ENCODE measurements around the gene APOE. TPM values are rescaled to one million over a fixed set of nuclear protein-coding genes. Genes with fewer than 3 reads are reported as not detected.

The APOE gene
- total and polyA plus RNA-seq, 2 of the 13 experiments (the other 11 are each of a cell fraction or from before 2014, with no cell fraction given) = 1,328 to 1,470 TPM

DNA sequence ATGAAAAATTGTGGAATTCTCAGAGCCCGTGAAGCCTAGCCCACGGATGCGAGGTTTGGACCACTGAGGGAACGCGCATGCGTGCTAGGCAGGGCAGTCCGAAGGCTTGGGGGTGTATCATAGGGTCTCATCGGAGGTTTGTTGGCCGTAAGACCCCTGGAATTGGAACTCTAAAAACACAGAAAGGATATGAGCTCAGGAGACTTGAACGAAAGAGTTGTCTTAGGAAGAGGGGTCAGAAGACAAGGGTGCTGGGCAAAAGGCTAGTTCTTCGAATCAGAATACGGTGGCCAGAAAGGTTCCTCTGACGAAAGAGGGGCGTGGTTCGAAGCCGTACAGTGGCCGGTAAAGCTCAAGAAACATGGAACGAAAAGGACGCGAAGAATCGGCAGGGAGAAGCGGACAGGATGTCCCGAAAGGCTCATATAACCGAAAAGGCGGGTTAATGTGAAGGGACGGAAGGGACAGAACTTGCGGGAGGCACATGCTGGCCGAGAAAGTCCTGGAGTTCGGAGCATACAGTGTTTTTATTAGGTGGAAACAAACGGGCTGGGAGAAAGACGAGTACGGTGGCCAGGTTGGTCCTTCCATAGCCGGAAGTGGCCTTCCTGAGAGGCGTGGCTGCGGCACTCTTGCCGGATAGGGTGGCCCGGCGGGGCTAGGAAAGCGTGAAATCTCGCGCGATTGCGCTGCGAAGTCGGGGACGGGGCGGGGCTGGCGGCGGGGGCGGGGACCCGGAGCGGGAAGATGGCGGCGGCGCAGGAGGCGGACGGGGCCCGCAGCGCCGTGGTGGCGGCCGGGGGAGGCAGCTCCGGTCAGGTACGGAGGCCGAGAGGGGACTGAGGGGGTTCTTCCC lies 49.3 kb downstream of the APOE start, which contains the start of gene CLPTM1 (continued):
- TF ChIP-seq ZNF512B (CRISPR knock-in tag; IDR thresholded peaks at IDR 0.05; ENCODE audit: borderline replicate concordance) (no peak), CREBL2 (CRISPR knock-in tag; IDR thresholded peaks at IDR 0.05; ENCODE audit: borderline replicate concordance) (no peak), ZNF264 (CRISPR knock-in tag; IDR thresholded peaks at IDR 0.05) (no peak), SP2 (CRISPR knock-in tag; IDR thresholded peaks at IDR 0.05) (peak; percentile 55), ZNF30 (CRISPR knock-in tag; IDR thresholded peaks at IDR 0.05) (no peak), ARNT2 (CRISPR knock-in tag; IDR thresholded peaks at IDR 0.05; ENCODE audit: low read depth) (no peak), YEATS4 (CRISPR knock-in tag; IDR thresholded peaks at IDR 0.05; ENCODE audit: borderline replicate concordance) (peak; percentile 81; the same call in 1 of the 2 replicates), ATAD3A (CRISPR knock-in tag; IDR thresholded peaks at IDR 0.05) (no peak), TBX2 (CRISPR knock-in tag; IDR thresholded peaks at IDR 0.05; ENCODE audit: borderline replicate concordance) (peak; percentile 43; the same call in 1 of the 2 replicates), ZSCAN20 (CRISPR knock-in tag; IDR thresholded peaks at IDR 0.05; ENCODE audit: borderline replicate concordance) (no peak), ETV6 (CRISPR knock-in tag; conservative IDR thresholded peaks at IDR 0.05) (no peak), E2F5 (CRISPR knock-in tag; conservative IDR thresholded peaks at IDR 0.05) (no peak), HOXA9 (CRISPR knock-in tag; IDR thresholded peaks at IDR 0.05; ENCODE audit: borderline replicate concordance) (no peak), ZNF652 (CRISPR knock-in tag; IDR thresholded peaks at IDR 0.05; ENCODE audit: borderline replicate concordance, low read depth) (no peak), TOE1 (CRISPR knock-in tag; IDR thresholded peaks at IDR 0.05) (no peak), ZNF546 (CRISPR knock-in tag; conservative IDR thresholded peaks at IDR 0.05) (no peak), TBX3 (IDR thresholded peaks at IDR 0.05; ENCODE audit: borderline replicate concordance) (peak; percentile 18; the same call in 1 of the 2 replicates), SMAD9 (CRISPR knock-in tag; IDR thresholded peaks at IDR 0.05) (no peak), JUNB (CRISPR knock-in tag; IDR thresholded peaks at IDR 0.05; ENCODE audit: borderline replicate concordance) (no peak), KLF11 (CRISPR knock-in tag; IDR thresholded peaks at IDR 0.05) (0 out of 2 replicates have a peak, but pooled peaks have one; percentile 35), ZNF562 (CRISPR knock-in tag; IDR thresholded peaks at IDR 0.05; ENCODE audit: borderline replicate concordance) (no peak), EHMT2 (IDR thresholded peaks at IDR 0.05; ENCODE audit: borderline replicate concordance, low read depth, low read length) (no peak), ZNF552 (CRISPR knock-in tag; IDR thresholded peaks at IDR 0.05; ENCODE audit: borderline replicate concordance) (peak; percentile 28; the same call in 1 of the 2 replicates)
- TF ChIP-seq, protein P1, sequence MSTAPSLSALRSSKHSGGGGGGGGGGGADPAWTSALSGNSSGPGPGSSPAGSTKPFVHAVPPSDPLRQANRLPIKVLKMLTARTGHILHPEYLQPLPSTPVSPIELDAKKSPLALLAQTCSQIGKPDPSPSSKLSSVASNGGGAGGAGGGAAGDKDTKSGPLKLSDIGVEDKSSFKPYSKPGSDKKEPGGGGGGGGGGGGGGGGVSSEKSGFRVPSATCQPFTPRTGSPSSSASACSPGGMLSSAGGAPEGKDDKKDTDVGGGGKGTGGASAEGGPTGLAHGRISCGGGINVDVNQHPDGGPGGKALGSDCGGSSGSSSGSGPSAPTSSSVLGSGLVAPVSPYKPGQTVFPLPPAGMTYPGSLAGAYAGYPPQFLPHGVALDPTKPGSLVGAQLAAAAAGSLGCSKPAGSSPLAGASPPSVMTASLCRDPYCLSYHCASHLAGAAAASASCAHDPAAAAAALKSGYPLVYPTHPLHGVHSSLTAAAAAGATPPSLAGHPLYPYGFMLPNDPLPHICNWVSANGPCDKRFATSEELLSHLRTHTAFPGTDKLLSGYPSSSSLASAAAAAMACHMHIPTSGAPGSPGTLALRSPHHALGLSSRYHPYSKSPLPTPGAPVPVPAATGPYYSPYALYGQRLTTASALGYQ (CRISPR knock-in tag; IDR thresholded peaks at IDR 0.05) = no peak

Data from HepG2 (cell line).